Thyroid gland (tissue), 4 donors: ENCODE results near the gene FOSL2.

Experiments used
- CTCF ChIP-seq, 6 experiments: fragments of 200-600 bp in 3 of 6; fragments of 450-650 bp in 3 of 6; sonication (generic) in 3 of 6; IDR thresholded peaks; one replicate each; pipeline ENCODE4 v1.5.1; 2016 to 2019; ENCODE audit warnings: antibody characterized with exemption in 6 of 6, mild to moderate bottlenecking in 2 of 6, inconsistent platforms in 1 of 6, moderate library complexity in 1 of 6
- POLR2A ChIP-seq, 2 donors: fragments of 450-650 bp; IDR thresholded peaks; one replicate each; pipeline ENCODE4 v1.6.1; 2017; ENCODE audit warnings: antibody characterized with exemption in 2 of 2, mild to moderate bottlenecking in 2 of 2, moderate library complexity in 1 of 2

- TF ChIP-seq POLR2A (IDR thresholded peaks at IDR 0.05) = peak in 1 of 2 donors; percentile 33
- peak in 3 of 6 experiments; percentile 7 to 29 (median 15) for TF ChIP-seq CTCF (IDR thresholded peaks at IDR 0.05)
Observed at GRCh38 chr2:28391564-28392296, 928 bp upstream of the FOSL2 start.
